Hematopoietic multipotent progenitor cell (in vitro differentiated cells): ENCODE measurements around the gene KCNMB2. TPM values are rescaled to one million over a fixed set of nuclear protein-coding genes. Genes with fewer than 3 reads are reported as not detected.

Experiments used
- DNase-seq, 3 donors: peaks; one replicate each; pipeline ENCODE4 v3.0.0-alpha.2; 2011 to 2015; ENCODE audit warnings: low read depth in 2 of 3, low spot score in 2 of 3
- total RNA-seq: library from RNA; depleted of rRNA; stranded (reverse); fragments of >200 nt; gene quantifications from one replicate; pipeline ENCODE4 v1.2.3, GENCODE V29; 2012

KCNMB2 gene
- total RNA-seq, 1 donor: not detected

- no peak for DNase-seq
Measured at GRCh38 chr3:178795349-178795748, 259.1 kb downstream of the KCNMB2 start.

- no peak for DNase-seq
Measured at GRCh38 chr3:178802259-178802658, 266.0 kb downstream of the KCNMB2 start.

- no peak for DNase-seq
Measured at GRCh38 chr3:178802993-178803693, 266.9 kb downstream of the KCNMB2 start.

- no peak for DNase-seq
Measured at GRCh38 chr3:178804606-178805005, 268.4 kb downstream of the KCNMB2 start.

GRCh38 chr3:178805741-178806140, 269.5 kb downstream of the KCNMB2 start:
- no peak for DNase-seq

- no peak for DNase-seq
Measured at GRCh38 chr3:178806651-178807050, 270.4 kb downstream of the KCNMB2 start.

- DNase-seq: no peak
Measured at GRCh38 chr3:178807694-178808093, 271.5 kb downstream of the KCNMB2 start.

GRCh38 chr3:178808748-178809147, 272.5 kb downstream of the KCNMB2 start:
- no peak for DNase-seq

GRCh38 chr3:178810181-178810580, 273.9 kb downstream of the KCNMB2 start:
- DNase-seq: no peak

GRCh38 chr3:178822722-178823121, 286.5 kb downstream of the KCNMB2 start:
- no peak for DNase-seq

- DNase-seq: no peak
Measured at GRCh38 chr3:178823150-178823549, 286.9 kb downstream of the KCNMB2 start.

- DNase-seq: no peak
Measured at GRCh38 chr3:178823591-178824246, 287.5 kb downstream of the KCNMB2 start.

GRCh38 chr3:178826435-178827123, 290.3 kb downstream of the KCNMB2 start:
- DNase-seq: no peak

- DNase-seq: no peak
Measured at GRCh38 chr3:178827285-178827856, 291.1 kb downstream of the KCNMB2 start.

- DNase-seq: no peak
Measured at GRCh38 chr3:178833695-178834094, 297.5 kb downstream of the KCNMB2 start.

- no peak for DNase-seq
Measured at GRCh38 chr3:178835033-178835432, 298.8 kb downstream of the KCNMB2 start.

GRCh38 chr3:178837512-178837911, 301.3 kb downstream of the KCNMB2 start:
- no peak for DNase-seq

GRCh38 chr3:178840586-178840985, 304.4 kb downstream of the KCNMB2 start:
- DNase-seq: no peak

GRCh38 chr3:178841011-178841410, 304.8 kb downstream of the KCNMB2 start:
- DNase-seq: no peak

- no peak for DNase-seq
Measured at GRCh38 chr3:178844916-178845315, 308.7 kb downstream of the KCNMB2 start.

GRCh38 chr3:178845420-178846118, 309.3 kb downstream of the KCNMB2 start:
- DNase-seq: no peak
